Stimulated activated effector memory CD8-positive, alpha-beta T cell treated with anti-CD3 and anti-CD28 coated beads, Interleukin-12 subunit alpha, Interleukin-12 subunit beta, amount 100 ng/mL, for 72 hours (primary cell): ENCODE results near the gene PER1.
A peak's percentile ranks its signal among the peaks of the same experiment; 100 is the strongest.

Experiments
- ATAC-seq: fragments of 150-1000 bp; cut with Tn5 transposase; 2 replicates; pipeline ENCODE4 v1.10.0; 2021
- DNase-seq, 2 donors: peaks; one replicate each; pipeline ENCODE4 v3.0.0; 2021 to 2022; ENCODE audit warnings: low spot score in 2 of 2
- H3K27ac Mint-ChIP-seq: one replicate; pipeline ENCODE4 v1.8.0; 2022; ENCODE audit warnings: mild to moderate bottlenecking, mixed read lengths
- H3K36me3 Mint-ChIP-seq: one replicate; pipeline ENCODE4 v1.8.0; 2022; ENCODE audit warnings: mild to moderate bottlenecking, mixed read lengths
- H3K4me1 Mint-ChIP-seq: one replicate; pipeline ENCODE4 v1.8.0; 2022; ENCODE audit warnings: mixed read lengths
- H3K4me3 Mint-ChIP-seq: one replicate; pipeline ENCODE4 v1.8.0; 2022; ENCODE audit warnings: mild to moderate bottlenecking, mixed read lengths
- H3K9me3 Mint-ChIP-seq: one replicate; pipeline ENCODE4 v1.8.0; 2022; ENCODE audit warnings: mixed read lengths

Gene PER1

GRCh38 chr17:8091033-8091687, 61.0 kb downstream of the PER1 start:
- DNase-seq (no peak), ATAC-seq (peak; percentile 31)
- no peaks in the 10 kb centered on the region for H3K9me3 Mint-ChIP-seq
- H3K36me3 Mint-ChIP-seq, result peaks cover 4% of the 10 kb centered on the region
- no peak overlapping the region for H3K27ac Mint-ChIP-seq
- H3K4me3 Mint-ChIP-seq, result no peak overlapping the region
- H3K4me1 Mint-ChIP-seq, result peaks cover 6% of the 10 kb centered on the region
